HCT116 (cell line): ENCODE data around the gene SEMA6A. TPM values are rescaled to one million over a fixed set of nuclear protein-coding genes. Genes with fewer than 3 reads are reported as not detected.

Source experiments
- ATAC-seq: fragments of 200-7000 bp; cut with Tn5 transposase; 2 replicates; pipeline ENCODE4 v1.9.1; 2020; ENCODE audit warnings: mild to moderate bottlenecking, moderate library complexity
- BruUV-seq: library from RNA; stranded (reverse); fragments of 400-500 nt; replicated peaks from 2 replicates; lab custom pipeline; 2021; lab: Mats Ljungman, UMichigan
- CTCF ChIA-PET: fragments of 300-600 bp; sonication (Branson Sonifier 250); formaldehyde crosslinking; loops from one replicate; lab custom pipeline; 2021; ENCODE audit warnings: antibody characterized with exemption; lab: Charles Lee
- POLR2A ChIA-PET: fragments of 300-600, 350-600 bp; sonication (Branson Sonifier 250); formaldehyde crosslinking; loops from one replicate; lab custom pipeline; 2021; ENCODE audit warnings: antibody characterized with exemption; lab: Charles Lee
- RAD21 ChIA-PET, 2 experiments: fragments of 300-600 bp; sonication (Branson Sonifier 250); formaldehyde crosslinking; loops; one replicate each; lab custom pipeline; 2023; ENCODE audit warnings: low total read pairs in 2 of 2; ENCODE audit not compliant: uncharacterized antibody in 2 of 2, unreplicated experiment in 2 of 2, low non-redundant PET in 1 of 2; lab: Charles Lee
- DNase-seq: peaks from one replicate; pipeline ENCODE4 v3.0.0-alpha.2; 2010; ENCODE audit warnings: low read depth, low spot score
- H2AFZ ChIP-seq: fragments of 200-600 bp; shearing (Covaris generic), sonication (generic); 2 replicates; pipeline ENCODE4 v1.6.1; 2017; ENCODE audit warnings: low read depth, mixed run types, mixed read lengths, antibody characterized with exemption, low read length; ENCODE audit not compliant: poor library complexity, severe bottlenecking
- H3K27ac ChIP-seq: 2 replicates; pipeline ENCODE4 v1.5.1; 2012; ENCODE audit warnings: low read depth, low read length
- H3K27me3 ChIP-seq: fragments of 200-600 bp; sonication (generic); 2 replicates; pipeline ENCODE4 v1.6.1; 2016; ENCODE audit warnings: mixed run types, low read length, mixed read lengths; ENCODE audit not compliant: insufficient read depth
- H3K36me3 ChIP-seq, 2 experiments: fragments of 200-500 bp in 1 of 2; fragments of 200-600 bp in 1 of 2; sonication (Bioruptor generic) in 1 of 2; sonication (generic) in 1 of 2; 2 replicates each; pipeline versions ENCODE4 v1.5.1 to v1.6.1; 2014 to 2016; ENCODE audit warnings: low read length in 2 of 2, inconsistent platforms in 1 of 2, mixed read lengths in 1 of 2, mixed run types in 1 of 2; ENCODE audit not compliant: insufficient read depth in 2 of 2, control insufficient read depth in 1 of 2
- H3K4me1 ChIP-seq, 2 experiments: fragments of 200-600 bp in 1 of 2; sonication (generic) in 1 of 2; 2 replicates each; pipeline versions ENCODE4 v1.5.1 to v1.6.1; 2012 to 2017; ENCODE audit warnings: low read length in 2 of 2, inconsistent platforms in 1 of 2, mild to moderate bottlenecking in 1 of 2, mixed read lengths in 1 of 2, mixed run types in 1 of 2, moderate library complexity in 1 of 2; ENCODE audit not compliant: insufficient read depth in 2 of 2, control insufficient read depth in 1 of 2
- H3K4me2 ChIP-seq: fragments of 200-600 bp; sonication (generic); 2 replicates; pipeline ENCODE4 v1.6.1; 2017; ENCODE audit warnings: mixed run types, low read length, mixed read lengths
- H3K4me3 ChIP-seq, 2 experiments: fragments of 200-600 bp in 1 of 2; sonication (generic) in 1 of 2; replicated peaks in 1 of 2; 2 replicates each; pipeline ENCODE4 v1.5.1; 2011 to 2016; ENCODE audit warnings: low read length in 2 of 2, control low read depth in 1 of 2, low read depth in 1 of 2, mild to moderate bottlenecking in 1 of 2, mixed read lengths in 1 of 2, mixed run types in 1 of 2
- H3K79me2 ChIP-seq: fragments of 200-600 bp; sonication (generic); 2 replicates; pipeline ENCODE4 v1.6.1; 2017; ENCODE audit warnings: mild to moderate bottlenecking, mixed run types, low read length, moderate library complexity, mixed read lengths; ENCODE audit not compliant: insufficient read depth
- H3K9ac ChIP-seq: fragments of 200-600 bp; sonication (generic); 2 replicates; pipeline ENCODE4 v1.6.1; 2016; ENCODE audit warnings: low read length, mixed read lengths
- H3K9me2 ChIP-seq: fragments of 200-600 bp; sonication (generic), shearing (Covaris generic); 2 replicates; pipeline ENCODE4 v1.6.1; 2017; ENCODE audit warnings: mixed run types, mild to moderate bottlenecking, moderate library complexity; ENCODE audit not compliant: insufficient read depth
- H3K9me3 ChIP-seq, 2 experiments: fragments of 200-500 bp in 1 of 2; fragments of 200-600 bp in 1 of 2; sonication (Bioruptor generic) in 1 of 2; sonication (generic) in 1 of 2; 2 replicates each; pipeline ENCODE4 v1.6.1; 2014 to 2017; ENCODE audit warnings: low read length in 2 of 2, mixed read lengths in 2 of 2, inconsistent platforms in 1 of 2, low read depth in 1 of 2, mild to moderate bottlenecking in 1 of 2, mixed run types in 1 of 2, moderate library complexity in 1 of 2; ENCODE audit not compliant: control insufficient read depth in 1 of 2, insufficient read depth in 1 of 2
- H4K20me1 ChIP-seq: fragments of 200-600 bp; sonication (generic), shearing (Covaris generic); 2 replicates; pipeline ENCODE4 v1.6.1; 2017; ENCODE audit warnings: mixed run types, mild to moderate bottlenecking, moderate library complexity; ENCODE audit not compliant: insufficient read depth
- EZH2phosphoT487 ChIP-seq: fragments of 200-600 bp; IDR thresholded peaks from 2 replicates; pipeline ENCODE4 v1.6.1; 2018; ENCODE audit warnings: antibody characterized with exemption, borderline replicate concordance
- JUND ChIP-seq: IDR thresholded peaks from 2 replicates; pipeline ENCODE4 v1.6.1; 2012
- POLR2A ChIP-seq: IDR thresholded peaks from 2 replicates; pipeline ENCODE4 v1.7.0; 2011; ENCODE audit warnings: borderline replicate concordance; ENCODE audit not compliant: insufficient read depth, insufficient read length; ENCODE audit errors: extremely low read depth
- POLR2AphosphoS5 ChIP-seq: IDR thresholded peaks from 2 replicates; pipeline ENCODE4 v1.6.1; 2011; ENCODE audit warnings: mild to moderate bottlenecking, low read depth, low read length, moderate library complexity
- SIN3A ChIP-seq: IDR thresholded peaks from 2 replicates; pipeline ENCODE4 v1.6.1; 2012; ENCODE audit warnings: low read depth
- SP1 ChIP-seq: IDR thresholded peaks from 2 replicates; pipeline ENCODE4 v1.6.1; 2012; ENCODE audit warnings: low read depth
- SRF ChIP-seq: IDR thresholded peaks from 2 replicates; pipeline ENCODE4 v1.6.1; 2012; ENCODE audit warnings: low read depth
- TCF7L2 ChIP-seq: IDR thresholded peaks from 2 replicates; pipeline ENCODE4 v1.7.0; 2011; ENCODE audit warnings: borderline replicate concordance, inconsistent platforms; ENCODE audit not compliant: insufficient read depth, insufficient read length; ENCODE audit errors: extremely low read depth
- intact Hi-C: fragments of 100-400 bp; cut with micrococcal nuclease; formaldehyde crosslinking; loops from 2 replicates; pipeline ENCODE4 v1.10.0; 2022
- total RNA-seq: library from RNA; stranded (reverse); gene quantifications from one replicate; pipeline ENCODE4 v1.2.1, GENCODE V29; 2021; ENCODE audit not compliant: unreplicated experiment
- TF ChIP-seq, protein P1 (sequence below): IDR thresholded peaks from 2 replicates; pipeline ENCODE4 v1.6.1; 2012; ENCODE audit warnings: low read depth
- TF ChIP-seq, protein P2 (sequence below): IDR thresholded peaks from 2 replicates; pipeline ENCODE4 v1.6.1; 2012
- TF ChIP-seq, protein P3 (sequence below): IDR thresholded peaks from 2 replicates; pipeline ENCODE4 v1.6.1; 2012
- TF ChIP-seq, protein P4 (sequence below): IDR thresholded peaks from 2 replicates; pipeline ENCODE4 v1.6.1; 2011; ENCODE audit warnings: mild to moderate bottlenecking, low read length, moderate library complexity; ENCODE audit not compliant: insufficient replicate concordance; ENCODE audit errors: extremely low read depth
- TF ChIP-seq, protein P5 (sequence below), 3 experiments: fragments of 200-600 bp in 1 of 3; sonication (generic) in 1 of 3; IDR thresholded peaks in 2 of 3; conservative IDR thresholded peaks in 1 of 3; 2 replicates each; pipeline ENCODE4 v1.5.1; 2012 to 2017; ENCODE audit warnings: low read depth in 2 of 3, low read length in 2 of 3, antibody characterized with exemption in 1 of 3, borderline replicate concordance in 1 of 3, control low read depth in 1 of 3, mild to moderate bottlenecking in 1 of 3, mixed read lengths in 1 of 3, mixed run types in 1 of 3, moderate library complexity in 1 of 3; ENCODE audit not compliant: insufficient read depth in 1 of 3

Gene SEMA6A
- total RNA-seq, 1 experiment from 2014 or later, result 6.7 TPM

DNA sequence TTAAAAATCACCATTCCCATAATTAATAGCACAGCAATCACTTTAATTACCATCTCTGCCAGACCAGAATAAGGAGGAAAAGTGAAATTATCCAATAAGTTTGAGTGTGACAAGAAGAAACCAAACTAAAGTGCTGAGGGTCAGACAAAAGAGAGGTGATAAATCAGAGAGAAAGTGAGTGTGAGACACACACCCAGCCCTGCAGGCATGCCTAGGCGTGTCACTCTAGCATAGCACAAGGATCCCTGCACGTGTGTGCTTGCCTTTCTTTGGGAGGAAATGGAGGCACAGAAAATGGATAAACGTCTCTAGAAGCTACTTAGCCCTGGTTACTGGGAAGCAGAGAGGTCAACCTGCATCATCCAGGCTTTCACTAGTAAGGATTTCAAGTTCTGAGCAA lies 56.2 kb downstream of the SEMA6A start (continued):
- TF ChIP-seq TCF7L2 (no peak), SIN3A (no peak), SRF (no peak)
- TF ChIP-seq, protein P1, sequence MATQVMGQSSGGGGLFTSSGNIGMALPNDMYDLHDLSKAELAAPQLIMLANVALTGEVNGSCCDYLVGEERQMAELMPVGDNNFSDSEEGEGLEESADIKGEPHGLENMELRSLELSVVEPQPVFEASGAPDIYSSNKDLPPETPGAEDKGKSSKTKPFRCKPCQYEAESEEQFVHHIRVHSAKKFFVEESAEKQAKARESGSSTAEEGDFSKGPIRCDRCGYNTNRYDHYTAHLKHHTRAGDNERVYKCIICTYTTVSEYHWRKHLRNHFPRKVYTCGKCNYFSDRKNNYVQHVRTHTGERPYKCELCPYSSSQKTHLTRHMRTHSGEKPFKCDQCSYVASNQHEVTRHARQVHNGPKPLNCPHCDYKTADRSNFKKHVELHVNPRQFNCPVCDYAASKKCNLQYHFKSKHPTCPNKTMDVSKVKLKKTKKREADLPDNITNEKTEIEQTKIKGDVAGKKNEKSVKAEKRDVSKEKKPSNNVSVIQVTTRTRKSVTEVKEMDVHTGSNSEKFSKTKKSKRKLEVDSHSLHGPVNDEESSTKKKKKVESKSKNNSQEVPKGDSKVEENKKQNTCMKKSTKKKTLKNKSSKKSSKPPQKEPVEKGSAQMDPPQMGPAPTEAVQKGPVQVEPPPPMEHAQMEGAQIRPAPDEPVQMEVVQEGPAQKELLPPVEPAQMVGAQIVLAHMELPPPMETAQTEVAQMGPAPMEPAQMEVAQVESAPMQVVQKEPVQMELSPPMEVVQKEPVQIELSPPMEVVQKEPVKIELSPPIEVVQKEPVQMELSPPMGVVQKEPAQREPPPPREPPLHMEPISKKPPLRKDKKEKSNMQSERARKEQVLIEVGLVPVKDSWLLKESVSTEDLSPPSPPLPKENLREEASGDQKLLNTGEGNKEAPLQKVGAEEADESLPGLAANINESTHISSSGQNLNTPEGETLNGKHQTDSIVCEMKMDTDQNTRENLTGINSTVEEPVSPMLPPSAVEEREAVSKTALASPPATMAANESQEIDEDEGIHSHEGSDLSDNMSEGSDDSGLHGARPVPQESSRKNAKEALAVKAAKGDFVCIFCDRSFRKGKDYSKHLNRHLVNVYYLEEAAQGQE, result no peak

DNA sequence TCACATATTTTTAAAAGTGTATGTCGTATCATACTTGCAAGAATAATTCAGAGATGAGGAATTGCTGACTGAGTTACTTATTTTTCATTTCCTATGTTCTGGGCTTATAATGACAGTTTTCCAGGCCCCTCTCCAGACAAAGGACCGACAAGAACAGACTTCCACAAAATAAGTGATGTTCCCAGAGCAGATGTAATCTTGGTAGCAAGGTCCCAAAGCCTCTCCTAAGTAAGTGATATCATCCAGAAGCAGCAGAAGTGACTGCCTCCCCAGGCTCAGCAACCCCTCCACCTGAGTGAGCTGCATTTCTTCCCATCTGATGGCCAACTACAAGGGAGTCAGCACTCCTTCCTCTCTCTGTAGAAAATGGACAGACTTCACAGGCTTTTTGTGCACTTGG lies 57.1 kb downstream of the SEMA6A start:
- no TSS peak for BruUV-seq
- TF ChIP-seq, protein P2, sequence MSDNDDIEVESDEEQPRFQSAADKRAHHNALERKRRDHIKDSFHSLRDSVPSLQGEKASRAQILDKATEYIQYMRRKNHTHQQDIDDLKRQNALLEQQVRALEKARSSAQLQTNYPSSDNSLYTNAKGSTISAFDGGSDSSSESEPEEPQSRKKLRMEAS, result no peak
- TF ChIP-seq, protein P3, sequence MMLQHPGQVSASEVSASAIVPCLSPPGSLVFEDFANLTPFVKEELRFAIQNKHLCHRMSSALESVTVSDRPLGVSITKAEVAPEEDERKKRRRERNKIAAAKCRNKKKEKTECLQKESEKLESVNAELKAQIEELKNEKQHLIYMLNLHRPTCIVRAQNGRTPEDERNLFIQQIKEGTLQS, result no peak
- TF ChIP-seq, protein P4, sequence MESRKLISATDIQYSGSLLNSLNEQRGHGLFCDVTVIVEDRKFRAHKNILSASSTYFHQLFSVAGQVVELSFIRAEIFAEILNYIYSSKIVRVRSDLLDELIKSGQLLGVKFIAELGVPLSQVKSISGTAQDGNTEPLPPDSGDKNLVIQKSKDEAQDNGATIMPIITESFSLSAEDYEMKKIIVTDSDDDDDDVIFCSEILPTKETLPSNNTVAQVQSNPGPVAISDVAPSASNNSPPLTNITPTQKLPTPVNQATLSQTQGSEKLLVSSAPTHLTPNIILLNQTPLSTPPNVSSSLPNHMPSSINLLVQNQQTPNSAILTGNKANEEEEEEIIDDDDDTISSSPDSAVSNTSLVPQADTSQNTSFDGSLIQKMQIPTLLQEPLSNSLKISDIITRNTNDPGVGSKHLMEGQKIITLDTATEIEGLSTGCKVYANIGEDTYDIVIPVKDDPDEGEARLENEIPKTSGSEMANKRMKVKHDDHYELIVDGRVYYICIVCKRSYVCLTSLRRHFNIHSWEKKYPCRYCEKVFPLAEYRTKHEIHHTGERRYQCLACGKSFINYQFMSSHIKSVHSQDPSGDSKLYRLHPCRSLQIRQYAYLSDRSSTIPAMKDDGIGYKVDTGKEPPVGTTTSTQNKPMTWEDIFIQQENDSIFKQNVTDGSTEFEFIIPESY, result no peak
- TF ChIP-seq, protein P1, result no peak
- TF ChIP-seq EZH2phosphoT487 (no peak), JUND (no peak), POLR2A (no peak), SRF (no peak), POLR2AphosphoS5 (no peak), SP1 (no peak)
- TF ChIP-seq, protein P5, sequence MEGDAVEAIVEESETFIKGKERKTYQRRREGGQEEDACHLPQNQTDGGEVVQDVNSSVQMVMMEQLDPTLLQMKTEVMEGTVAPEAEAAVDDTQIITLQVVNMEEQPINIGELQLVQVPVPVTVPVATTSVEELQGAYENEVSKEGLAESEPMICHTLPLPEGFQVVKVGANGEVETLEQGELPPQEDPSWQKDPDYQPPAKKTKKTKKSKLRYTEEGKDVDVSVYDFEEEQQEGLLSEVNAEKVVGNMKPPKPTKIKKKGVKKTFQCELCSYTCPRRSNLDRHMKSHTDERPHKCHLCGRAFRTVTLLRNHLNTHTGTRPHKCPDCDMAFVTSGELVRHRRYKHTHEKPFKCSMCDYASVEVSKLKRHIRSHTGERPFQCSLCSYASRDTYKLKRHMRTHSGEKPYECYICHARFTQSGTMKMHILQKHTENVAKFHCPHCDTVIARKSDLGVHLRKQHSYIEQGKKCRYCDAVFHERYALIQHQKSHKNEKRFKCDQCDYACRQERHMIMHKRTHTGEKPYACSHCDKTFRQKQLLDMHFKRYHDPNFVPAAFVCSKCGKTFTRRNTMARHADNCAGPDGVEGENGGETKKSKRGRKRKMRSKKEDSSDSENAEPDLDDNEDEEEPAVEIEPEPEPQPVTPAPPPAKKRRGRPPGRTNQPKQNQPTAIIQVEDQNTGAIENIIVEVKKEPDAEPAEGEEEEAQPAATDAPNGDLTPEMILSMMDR (IDR thresholded peaks at IDR 0.05 in 2 of 3, conservative IDR thresholded peaks at IDR 0.05 in 1 of 3; ENCODE audit: borderline replicate concordance in 1 of 3, insufficient read depth in 1 of 3, low read depth in 2 of 3, low read length in 2 of 3), result no peak

More for the DNA sequence above, 57.1 kb downstream of the SEMA6A start:
- Histone ChIP-seq H3K4me1 (peaks cover 0 to 7% of the 10 kb centered on the region in 2 experiments; a peak in 1 of 4 replicates), H3K27me3 (no peaks in the 10 kb centered on the region), H3K36me3 (no peaks in the 10 kb centered on the region), H3K27ac (no peak overlapping the region), H3K4me2 (no peak overlapping the region), H4K20me1 (no peaks in the 10 kb centered on the region), H3K4me3 (no peak overlapping the region), H3K9me3 (no peaks in the 10 kb centered on the region), H3K79me2 (no peaks in the 10 kb centered on the region), H3K9me2 (no peaks in the 10 kb centered on the region), H2AFZ (no peak overlapping the region), H3K9ac (no peak overlapping the region)
- intact Hi-C loops, result no loop called here
- RAD21 ChIA-PET, result no interaction called here
- CTCF ChIA-PET, result no interaction called here
- ATAC-seq (no peak), DNase-seq (no peak)
- POLR2A ChIA-PET, result no interaction called here
